ENCODE data around the gene ZNF18.

ZNF18 gene, protein sequence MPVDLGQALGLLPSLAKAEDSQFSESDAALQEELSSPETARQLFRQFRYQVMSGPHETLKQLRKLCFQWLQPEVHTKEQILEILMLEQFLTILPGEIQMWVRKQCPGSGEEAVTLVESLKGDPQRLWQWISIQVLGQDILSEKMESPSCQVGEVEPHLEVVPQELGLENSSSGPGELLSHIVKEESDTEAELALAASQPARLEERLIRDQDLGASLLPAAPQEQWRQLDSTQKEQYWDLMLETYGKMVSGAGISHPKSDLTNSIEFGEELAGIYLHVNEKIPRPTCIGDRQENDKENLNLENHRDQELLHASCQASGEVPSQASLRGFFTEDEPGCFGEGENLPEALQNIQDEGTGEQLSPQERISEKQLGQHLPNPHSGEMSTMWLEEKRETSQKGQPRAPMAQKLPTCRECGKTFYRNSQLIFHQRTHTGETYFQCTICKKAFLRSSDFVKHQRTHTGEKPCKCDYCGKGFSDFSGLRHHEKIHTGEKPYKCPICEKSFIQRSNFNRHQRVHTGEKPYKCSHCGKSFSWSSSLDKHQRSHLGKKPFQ

DNA sequence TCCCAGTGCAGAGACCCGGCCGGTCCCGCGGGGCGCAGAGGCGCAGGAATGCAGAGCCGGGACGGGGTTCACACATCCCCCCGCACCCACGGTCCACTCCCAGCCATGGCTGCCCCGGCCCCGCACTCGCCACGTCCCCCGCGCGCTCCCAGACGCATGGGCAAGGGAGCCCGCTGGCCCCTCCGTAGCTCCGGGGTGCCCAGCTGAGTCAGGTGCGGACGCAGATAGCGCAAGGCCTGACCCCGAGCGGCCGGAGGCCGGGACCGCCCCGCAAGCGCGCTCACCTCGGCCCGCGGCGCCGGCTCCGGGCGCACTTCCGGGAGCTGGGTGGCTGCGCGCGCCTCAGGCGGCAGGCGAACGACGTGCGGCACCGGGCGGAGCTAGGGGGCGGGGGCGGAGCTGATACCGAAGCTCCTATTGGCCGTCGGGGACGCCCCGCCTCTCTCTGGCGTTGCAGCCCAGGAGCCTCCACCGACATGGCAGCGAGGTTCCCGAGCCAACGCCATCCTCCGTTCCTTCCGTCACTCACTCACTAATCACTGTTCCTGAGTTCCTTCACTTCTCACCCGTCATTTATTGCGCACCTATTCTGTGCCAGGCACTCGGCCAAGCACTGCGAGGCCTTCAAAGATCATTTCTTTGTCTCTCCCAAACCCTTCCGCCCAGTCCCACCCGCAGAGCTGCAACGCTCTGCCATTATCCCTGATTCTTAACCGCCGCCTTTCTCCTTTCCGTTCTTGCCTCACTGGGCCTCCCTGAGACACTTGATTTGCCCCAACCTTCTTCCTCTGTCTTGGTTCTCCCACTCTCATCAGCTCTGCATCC is at the start of gene ZNF18:
ZNF18 (minus strand) TSS at position 329 of the 825 bp plus-strand sequence. CDS start 4,646 bp downstream, outside the sequence.
- DNase-seq = peak; percentile 98

DNA sequence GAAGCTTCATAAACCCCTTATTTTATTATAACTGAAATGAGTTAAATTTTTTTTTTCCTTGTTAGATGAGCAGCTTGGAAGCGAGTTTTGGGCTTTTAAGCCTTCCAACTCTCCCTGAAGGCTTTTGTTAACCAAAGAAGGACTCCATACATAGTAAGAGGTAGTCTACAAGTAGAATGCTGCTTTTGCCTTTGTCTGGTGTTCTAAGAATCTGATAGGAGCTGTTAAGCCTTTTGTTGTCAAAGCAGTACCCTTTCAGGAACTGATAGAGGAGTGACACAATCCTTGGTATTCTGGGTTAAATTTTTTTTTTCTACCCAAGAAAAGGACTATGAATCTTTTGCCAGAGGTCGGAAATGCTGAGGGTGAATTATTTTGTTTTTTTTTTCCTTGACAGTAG is 49.5 kb upstream of the ZNF18 start:
- no peak for DNase-seq

DNA sequence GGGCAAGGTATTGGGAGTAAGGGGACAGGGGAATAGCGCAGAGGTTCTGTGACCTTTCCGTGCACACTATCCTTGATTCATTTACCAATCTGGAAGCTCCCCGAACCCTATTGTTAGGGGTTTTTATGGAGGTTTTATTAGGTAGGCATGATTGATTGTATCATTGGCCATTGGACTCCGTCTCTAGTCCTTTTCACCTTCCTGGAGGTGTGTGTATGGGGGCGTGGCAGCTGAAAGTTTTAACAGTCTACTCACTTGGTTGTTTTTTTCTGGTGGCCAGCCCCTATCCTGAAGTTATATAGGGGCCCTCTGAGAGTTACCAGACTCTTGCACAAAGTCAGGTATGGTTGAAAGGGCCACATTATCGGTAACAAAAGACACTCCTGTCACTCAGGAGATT is 46.4 kb upstream of the ZNF18 start:
- DNase-seq = no peak

DNA sequence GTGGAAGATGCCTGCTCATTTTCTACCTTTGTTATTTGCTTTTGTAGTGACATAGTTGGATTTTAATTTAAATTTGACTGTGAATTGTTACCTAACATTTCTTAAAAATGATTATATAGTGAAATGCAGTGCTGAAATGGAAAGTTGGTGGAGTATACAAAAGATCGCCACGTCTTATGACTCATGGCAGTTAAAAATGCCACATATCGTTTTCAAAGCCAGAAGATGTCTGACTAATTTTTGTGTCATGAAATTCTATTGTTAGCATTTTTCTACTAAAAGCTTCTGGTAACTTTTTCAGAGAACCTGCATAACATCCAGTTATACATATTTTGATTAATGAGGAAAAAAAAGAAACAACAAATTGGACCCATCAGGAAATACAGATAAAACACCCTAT is 44.0 kb upstream of the ZNF18 start:
- DNase-seq = no peak

DNA sequence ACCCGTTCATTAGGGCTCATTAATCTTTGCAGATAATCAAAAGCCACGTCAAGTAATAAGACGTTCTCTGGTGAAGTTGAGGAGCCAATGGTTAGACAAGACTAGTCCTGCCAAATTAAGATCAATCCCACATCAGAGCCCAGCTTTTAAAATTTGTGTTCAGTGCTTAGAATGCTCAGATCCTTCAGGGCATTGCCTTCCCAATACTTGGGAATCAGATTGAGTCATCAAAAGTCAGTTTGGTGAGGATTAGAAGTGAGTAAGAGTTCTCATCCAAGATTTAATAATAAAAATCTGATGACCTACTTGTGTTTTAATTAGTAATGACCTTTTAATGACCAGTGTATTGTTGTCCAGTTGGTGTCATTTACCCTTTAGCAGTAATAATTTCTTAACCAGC is 43.2 kb upstream of the ZNF18 start:
- no peak for DNase-seq

GRCh38 chr17:12037970-12038369 is 40.7 kb upstream of the ZNF18 start:
- DNase-seq = no peak

GRCh38 chr17:12035673-12036072 is 38.4 kb upstream of the ZNF18 start:
- no peak for DNase-seq

GRCh38 chr17:12034538-12034937 is 37.3 kb upstream of the ZNF18 start:
- DNase-seq = no peak

- DNase-seq = no peak
Observed at GRCh38 chr17:12028611-12029010, 31.3 kb upstream of the ZNF18 start.

DNA sequence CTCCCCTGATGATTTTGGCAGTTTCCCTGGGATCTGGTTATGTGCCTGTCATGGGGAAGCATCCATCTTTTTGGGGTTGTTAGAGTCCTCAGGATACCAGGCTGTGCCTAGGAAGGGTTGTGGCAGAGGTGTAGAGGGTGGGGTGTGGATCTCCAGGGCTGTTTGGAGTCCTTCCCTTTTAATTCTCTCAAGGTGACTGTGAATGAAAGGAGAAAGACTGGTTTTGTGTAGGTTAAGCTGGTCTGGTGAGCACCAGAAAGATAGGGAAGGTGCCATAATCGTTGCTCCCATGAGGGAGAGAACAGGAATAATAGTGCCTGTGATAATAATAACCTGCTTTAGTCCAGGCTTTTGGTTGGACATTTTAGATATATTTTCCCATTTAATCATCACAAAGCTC is 30.4 kb upstream of the ZNF18 start:
- DNase-seq = no peak

GRCh38 chr17:12024327-12024726 is 27.1 kb upstream of the ZNF18 start:
- no peak for DNase-seq

- DNase-seq = no peak
Observed at GRCh38 chr17:12022310-12022709, 25.0 kb upstream of the ZNF18 start.

DNA sequence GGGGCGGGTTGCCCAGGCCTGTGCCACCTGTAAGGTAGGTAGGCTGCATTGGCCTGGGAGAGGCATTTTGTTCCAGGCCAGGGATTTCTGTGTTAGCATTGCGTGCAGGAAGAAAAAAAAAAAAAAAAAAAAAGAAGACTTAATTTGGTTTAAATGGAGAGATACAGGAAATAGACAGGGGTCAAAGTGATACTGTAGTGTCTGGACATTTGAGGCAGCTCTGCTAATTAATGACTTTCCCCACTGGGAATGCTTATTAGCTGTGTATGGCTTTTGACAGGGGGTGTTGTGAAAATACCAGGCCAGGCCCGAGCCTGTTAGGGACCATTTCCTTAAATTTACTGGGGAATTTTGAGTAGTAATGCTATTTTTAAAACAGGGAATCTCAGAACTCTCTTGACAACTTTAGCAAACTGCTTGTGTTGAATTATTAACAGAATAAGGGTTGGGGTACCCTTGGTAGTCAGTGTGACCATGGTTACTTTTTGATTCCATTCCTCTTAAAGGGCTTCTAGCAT is 24.4 kb upstream of the ZNF18 start:
- DNase-seq = no peak

DNA sequence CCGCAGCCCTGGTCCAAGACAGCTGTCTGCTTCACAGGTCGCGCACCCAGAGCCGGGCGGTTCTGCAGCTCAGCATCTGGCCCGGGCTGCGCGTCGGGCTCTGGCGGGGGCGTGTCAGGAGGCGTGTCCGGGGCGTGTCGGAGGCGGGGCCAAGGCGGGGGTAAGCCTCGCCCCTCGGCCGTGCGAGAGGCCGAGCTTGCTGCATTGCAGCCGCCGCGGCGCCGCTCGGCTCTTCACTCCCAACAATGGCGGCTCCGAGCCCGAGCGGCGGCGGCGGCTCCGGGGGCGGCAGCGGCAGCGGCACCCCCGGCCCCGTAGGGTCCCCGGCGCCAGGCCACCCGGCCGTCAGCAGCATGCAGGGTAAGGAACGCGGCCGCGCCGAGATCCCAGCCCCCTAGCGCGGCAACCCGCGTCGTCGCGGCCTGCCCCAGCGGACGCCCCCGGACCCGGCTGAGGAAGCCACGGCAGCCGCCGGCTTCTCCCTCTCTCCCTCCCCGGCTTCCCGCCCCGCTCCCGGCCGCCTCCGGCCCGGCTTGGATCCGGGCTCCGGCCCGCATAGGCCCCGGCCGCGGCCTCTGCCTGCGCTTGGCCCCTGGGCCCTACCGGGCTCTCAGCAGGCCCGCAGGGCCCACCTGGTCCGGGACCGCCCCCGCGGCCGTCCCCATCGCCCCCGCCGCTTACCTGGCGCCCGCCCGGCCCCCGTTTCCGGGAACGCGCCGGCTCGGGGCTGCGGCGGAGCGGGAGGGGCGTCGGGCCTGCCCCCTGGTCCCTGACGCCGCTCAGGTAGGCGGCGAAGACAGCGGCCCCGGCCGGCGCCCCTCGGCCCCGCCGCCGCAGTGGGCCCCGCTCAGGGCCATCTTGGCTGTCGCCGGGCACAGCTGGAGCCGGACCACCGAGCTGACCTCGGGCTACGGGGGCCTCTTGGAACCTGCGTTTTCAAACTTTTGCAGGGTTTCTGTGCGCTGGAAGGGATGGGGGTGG is 23.7 kb upstream of the ZNF18 start, which contains the start of gene MAP2K4:
MAP2K4 (plus strand) TSS at position 236 of the 981 bp plus-strand sequence; CDS start at position 246, 10 bp downstream.
- peak; percentile 92 for DNase-seq

- DNase-seq = no peak
Observed at GRCh38 chr17:12007466-12007865, 10.2 kb upstream of the ZNF18 start.

GRCh38 chr17:11999696-12000095 is 2.4 kb upstream of the ZNF18 start:
- DNase-seq = no peak

- no peak for DNase-seq
Observed at GRCh38 chr17:11997972-11998233, 628 bp upstream of the ZNF18 start.

GRCh38 chr17:11996722-11997146 is 541 bp downstream of the ZNF18 start:
- DNase-seq = no peak

- no peak for DNase-seq
Observed at GRCh38 chr17:11991461-11991860, 5.8 kb downstream of the ZNF18 start.

- DNase-seq = no peak
Observed at GRCh38 chr17:11990363-11990983, 6.8 kb downstream of the ZNF18 start.

DNA sequence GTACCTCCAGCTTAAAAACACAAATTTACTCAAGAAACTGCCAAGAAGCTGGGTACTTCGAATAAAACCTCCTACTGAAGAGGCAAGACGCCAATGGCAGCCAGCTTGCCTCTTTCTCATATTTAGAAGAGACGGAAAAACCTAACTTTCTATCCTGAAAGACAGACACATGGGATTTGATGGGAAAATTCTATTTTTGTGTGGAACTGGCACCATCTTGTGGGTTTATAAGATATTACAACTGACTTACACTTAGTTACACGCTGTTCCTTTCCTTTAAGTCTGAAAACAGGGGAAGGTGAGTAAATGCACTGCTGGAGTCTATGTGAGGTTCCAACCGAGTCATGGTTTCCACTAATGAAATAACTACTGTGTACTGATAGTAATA is 10.3 kb downstream of the ZNF18 start:
- DNase-seq = no peak
